ENCODE data around the gene CELF2. TPM values are rescaled to one million over a fixed set of nuclear protein-coding genes. Genes with fewer than 3 reads are reported as not detected.

CELF2 gene
- total RNA-seq, 3 donors from 2014 or later: 40.0 to 178 (median 45.6) TPM

DNA sequence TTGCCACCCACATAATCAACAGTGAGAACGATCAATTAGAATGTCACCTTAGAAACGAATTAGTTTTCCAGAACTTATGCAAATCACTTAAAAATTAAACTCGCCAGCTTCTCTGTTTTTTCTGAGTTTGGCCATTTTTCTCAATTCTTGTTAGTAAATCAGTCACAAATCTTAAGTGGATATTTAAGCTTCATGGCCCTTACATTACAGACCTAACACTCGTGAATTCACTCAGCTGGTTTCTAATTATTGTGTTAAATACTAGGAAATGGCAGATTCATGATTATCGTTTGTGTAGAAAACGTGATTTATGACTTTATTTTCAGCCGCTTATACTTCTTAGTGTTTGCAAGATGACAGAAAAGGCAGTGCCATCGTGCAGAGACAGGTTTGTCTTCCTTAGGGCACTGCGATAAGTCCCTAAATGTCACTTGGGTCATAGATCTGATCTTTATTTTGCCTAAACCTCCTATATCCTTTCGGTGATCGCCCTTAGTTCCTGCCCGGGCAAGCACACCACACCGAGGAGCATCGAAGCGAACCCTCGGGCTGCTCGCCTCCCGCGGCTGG lies 587 bp upstream of the CELF2 start:
- no peaks in the 10 kb centered on the region for H3K36me3 ChIP-seq
- DNase-seq (ENCODE audit: low spot score in 2 of 2): no peak
- no peaks in the 10 kb centered on the region for H3K4me1 ChIP-seq
- H3K4me3 ChIP-seq: peak overlapping the region; percentile 71 to 92 (median 85)
- peak overlapping the region; percentile 83 to 89 for H3K27ac ChIP-seq
- no peaks in the 10 kb centered on the region for H3K9me3 ChIP-seq
- intact Hi-C loops (cut with DNase I; ENCODE audit: low total_unique reads): no loop called here
- TF ChIP-seq, protein P1, sequence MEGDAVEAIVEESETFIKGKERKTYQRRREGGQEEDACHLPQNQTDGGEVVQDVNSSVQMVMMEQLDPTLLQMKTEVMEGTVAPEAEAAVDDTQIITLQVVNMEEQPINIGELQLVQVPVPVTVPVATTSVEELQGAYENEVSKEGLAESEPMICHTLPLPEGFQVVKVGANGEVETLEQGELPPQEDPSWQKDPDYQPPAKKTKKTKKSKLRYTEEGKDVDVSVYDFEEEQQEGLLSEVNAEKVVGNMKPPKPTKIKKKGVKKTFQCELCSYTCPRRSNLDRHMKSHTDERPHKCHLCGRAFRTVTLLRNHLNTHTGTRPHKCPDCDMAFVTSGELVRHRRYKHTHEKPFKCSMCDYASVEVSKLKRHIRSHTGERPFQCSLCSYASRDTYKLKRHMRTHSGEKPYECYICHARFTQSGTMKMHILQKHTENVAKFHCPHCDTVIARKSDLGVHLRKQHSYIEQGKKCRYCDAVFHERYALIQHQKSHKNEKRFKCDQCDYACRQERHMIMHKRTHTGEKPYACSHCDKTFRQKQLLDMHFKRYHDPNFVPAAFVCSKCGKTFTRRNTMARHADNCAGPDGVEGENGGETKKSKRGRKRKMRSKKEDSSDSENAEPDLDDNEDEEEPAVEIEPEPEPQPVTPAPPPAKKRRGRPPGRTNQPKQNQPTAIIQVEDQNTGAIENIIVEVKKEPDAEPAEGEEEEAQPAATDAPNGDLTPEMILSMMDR (IDR thresholded peaks at IDR 0.05): no peak
- TF ChIP-seq POLR2AphosphoS5 (IDR thresholded peaks at IDR 0.05) (no peak), POLR2A (IDR thresholded peaks at IDR 0.05) (no peak)
- no peaks in the 10 kb centered on the region for H3K27me3 ChIP-seq

DNA sequence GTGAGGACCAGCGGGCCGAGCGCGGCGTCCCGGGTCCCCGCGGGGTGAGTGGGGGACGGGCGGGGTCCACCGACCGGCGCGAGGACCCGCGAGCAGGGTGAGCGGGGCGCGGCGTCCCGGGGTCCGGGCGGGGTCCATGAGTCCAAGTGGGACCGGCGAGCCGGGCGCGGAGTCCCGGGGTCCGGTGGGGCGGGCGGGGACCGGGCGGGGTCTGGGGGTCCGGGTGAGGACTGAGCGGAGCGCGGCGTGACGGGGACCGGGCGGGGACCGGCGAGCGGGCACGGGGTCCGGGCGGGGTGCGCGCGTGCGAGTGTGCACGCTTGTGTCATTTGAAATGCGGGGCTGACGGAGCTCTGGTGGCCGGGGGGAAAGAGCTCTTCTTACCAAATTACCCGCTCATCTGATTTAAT lies 765 bp downstream of the CELF2 start:
- peak overlapping the region; percentile 71 to 92 (median 85) for H3K4me3 ChIP-seq
- no peak for DNase-seq (ENCODE audit: low spot score in 2 of 2)
- peak overlapping the region; percentile 83 to 89 for H3K27ac ChIP-seq
- no peaks in the 10 kb centered on the region for H3K27me3 ChIP-seq
- TF ChIP-seq POLR2A (IDR thresholded peaks at IDR 0.05): no peak
- no peak for TF ChIP-seq POLR2AphosphoS5 (IDR thresholded peaks at IDR 0.05)
- TF ChIP-seq, protein P1 (IDR thresholded peaks at IDR 0.05): no peak
- intact Hi-C loops (cut with DNase I; ENCODE audit: low total_unique reads): loop anchor here (2.0 kb wide), 1 partner anchor 44 kb away; no protein-coding TSS in a partner anchor
- no peaks in the 10 kb centered on the region for H3K36me3 ChIP-seq
- no peaks in the 10 kb centered on the region for H3K9me3 ChIP-seq
- no peaks in the 10 kb centered on the region for H3K4me1 ChIP-seq

DNA sequence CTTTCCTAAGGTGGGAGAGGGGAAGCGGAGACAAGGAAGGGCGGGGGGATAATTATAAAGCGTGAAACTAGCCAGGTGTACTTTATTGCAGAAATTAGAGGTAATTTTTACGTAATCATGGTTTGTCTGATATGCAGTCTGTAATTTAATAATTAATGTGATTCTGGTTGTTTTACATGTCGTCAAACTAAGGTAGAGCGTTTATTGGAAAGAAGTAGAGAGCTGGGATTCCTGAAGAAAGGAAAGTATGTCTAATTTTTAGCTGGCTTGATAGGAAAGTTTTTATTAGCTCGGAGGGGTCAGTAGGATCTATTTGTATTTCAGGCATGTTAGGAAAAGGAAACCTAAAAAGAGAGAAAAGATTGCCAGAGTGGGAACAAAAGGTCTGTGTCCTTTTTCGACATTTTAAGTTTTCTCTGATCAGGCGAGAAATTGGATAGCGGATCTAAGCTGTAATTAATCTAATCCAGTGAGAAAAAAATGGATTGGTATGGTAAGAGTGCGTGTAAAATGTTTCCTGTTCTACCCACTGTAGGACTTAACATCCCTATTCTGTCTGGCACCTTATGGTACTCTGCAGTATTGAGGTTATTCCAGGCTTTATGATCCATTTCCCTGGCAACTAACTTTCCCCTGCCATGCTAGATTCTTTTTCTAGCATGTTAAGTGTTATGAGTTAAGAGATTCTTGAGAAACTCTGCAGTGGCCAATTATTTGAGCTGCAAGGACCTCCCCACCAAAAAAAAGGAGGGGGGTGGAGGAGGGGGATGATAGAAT lies 1.4 kb downstream of the CELF2 start:
- Histone ChIP-seq H3K27ac (peak overlapping the region; percentile 83 to 89), H3K4me1 (no peaks in the 10 kb centered on the region), H3K36me3 (no peaks in the 10 kb centered on the region), H3K27me3 (no peaks in the 10 kb centered on the region), H3K4me3 (peak overlapping the region; percentile 71 to 92 (median 85)), H3K9me3 (no peaks in the 10 kb centered on the region)
- DNase-seq (ENCODE audit: low spot score in 2 of 2): no peak
- TF ChIP-seq, protein P1 (IDR thresholded peaks at IDR 0.05): no peak
- TF ChIP-seq POLR2A (IDR thresholded peaks at IDR 0.05) (no peak), POLR2AphosphoS5 (IDR thresholded peaks at IDR 0.05) (no peak)
- intact Hi-C loops (cut with DNase I; ENCODE audit: low total_unique reads): loop anchor here (2.0 kb wide), 1 partner anchor 44 kb away; no protein-coding TSS in a partner anchor

DNA sequence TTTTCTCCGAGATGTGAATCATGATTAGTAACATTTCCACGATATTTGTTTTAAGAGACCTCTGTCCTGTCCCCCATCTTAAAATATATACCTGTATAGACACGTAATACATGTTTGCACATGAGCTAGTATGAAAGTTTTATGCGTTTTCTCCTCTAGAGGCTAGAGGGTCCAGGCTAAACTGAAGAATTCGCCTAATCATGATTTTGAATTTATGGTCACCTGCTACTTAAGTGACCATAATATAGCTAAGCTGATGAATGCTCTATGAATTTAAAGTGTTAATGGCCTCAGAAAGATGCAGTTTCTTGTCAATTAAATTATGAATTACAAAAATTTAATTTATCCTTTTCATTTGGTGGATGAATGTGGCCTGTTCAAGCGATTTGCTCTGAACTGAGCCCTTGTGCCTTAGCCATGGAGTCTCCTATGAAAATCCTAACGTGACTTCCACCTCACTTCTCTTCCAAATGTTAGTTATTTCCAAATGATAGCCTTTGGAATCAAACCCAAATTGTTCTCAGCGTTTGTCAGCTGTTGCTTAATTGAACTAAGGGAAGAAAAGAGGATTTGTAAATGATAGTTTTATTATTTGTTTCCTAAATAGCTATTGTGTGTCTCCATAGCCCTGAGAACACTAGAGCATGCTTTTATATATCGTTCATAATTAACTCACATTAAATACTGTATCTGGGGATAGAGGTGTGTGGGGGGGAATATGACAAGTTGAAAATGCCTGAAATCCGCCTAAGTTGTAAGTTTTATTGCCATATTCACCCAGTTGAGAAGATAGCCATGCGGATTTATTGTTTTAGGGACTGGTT lies 2.3 kb downstream of the CELF2 start:
- Histone ChIP-seq H3K27me3 (no peaks in the 10 kb centered on the region), H3K27ac (no peak overlapping the region), H3K9me3 (no peaks in the 10 kb centered on the region), H3K36me3 (no peaks in the 10 kb centered on the region), H3K4me3 (peak overlapping the region in 2 of 3 donors; percentile 85 to 92), H3K4me1 (no peaks in the 10 kb centered on the region)
- DNase-seq (ENCODE audit: low spot score in 2 of 2): no peak
- no peak for TF ChIP-seq POLR2AphosphoS5 (IDR thresholded peaks at IDR 0.05)
- TF ChIP-seq, protein P1 (IDR thresholded peaks at IDR 0.05): no peak
- TF ChIP-seq POLR2A (IDR thresholded peaks at IDR 0.05): no peak
- intact Hi-C loops (cut with DNase I; ENCODE audit: low total_unique reads): loop anchor here (2.0 kb wide), 1 partner anchor 43 kb away; no protein-coding TSS in a partner anchor
